Activated T-cell treated with anti-CD3 and anti-CD28 coated beads, Interleukin-2, amount 50 U/mL, for 48 hours (primary cell): ENCODE results near the gene MAPK8IP1.
"Not testable (repeated sequence)": the region's sequence is repeated elsewhere in the genome, so short reads cannot be mapped to it uniquely, and the experiment has no call there.

Source experiments
- DNase-seq, 2 experiments: peaks; one replicate each; pipeline ENCODE4 v3.0.0-alpha.2; 2020

The MAPK8IP1 gene

GRCh38 chr11:45890886-45891550, 5.6 kb downstream of the MAPK8IP1 start:
- no peak for DNase-seq

GRCh38 chr11:45892856-45893255, 7.4 kb downstream of the MAPK8IP1 start:
- no peak for DNase-seq

- DNase-seq, result no peak
Observed at GRCh38 chr11:45894555-45895247, 9.2 kb downstream of the MAPK8IP1 start.

- DNase-seq, result no peak
Observed at GRCh38 chr11:45895553-45896259, 10.3 kb downstream of the MAPK8IP1 start.

DNA sequence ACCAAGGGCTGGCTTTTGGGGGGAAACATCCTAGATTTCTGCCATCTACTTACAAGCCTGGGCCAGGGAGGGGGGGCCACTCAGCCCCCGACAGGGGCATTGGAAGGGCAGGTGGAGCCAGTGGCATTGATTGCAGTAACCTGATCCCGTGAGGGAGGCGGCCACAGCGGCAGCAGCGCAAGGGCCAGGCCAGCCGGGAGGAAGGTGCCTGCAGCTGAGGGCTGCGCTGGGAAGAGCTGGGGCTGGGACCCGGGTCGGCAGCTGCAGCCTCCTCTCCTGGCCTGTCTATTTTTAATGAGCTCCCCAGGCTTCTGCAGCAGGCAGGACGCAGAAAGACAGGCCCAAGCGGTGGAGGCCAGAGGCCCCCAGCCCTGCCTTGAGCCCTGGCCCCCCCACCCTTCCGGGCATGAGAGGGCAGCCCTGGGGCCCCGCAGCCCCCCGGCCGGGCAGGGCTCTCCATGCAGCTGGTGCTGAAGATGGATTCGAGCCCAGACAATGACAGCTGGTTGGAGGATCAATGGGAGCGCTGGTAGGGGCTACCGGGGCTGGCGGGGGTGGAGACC, 11.1 kb downstream of the MAPK8IP1 start:
- no peak for DNase-seq

DNA sequence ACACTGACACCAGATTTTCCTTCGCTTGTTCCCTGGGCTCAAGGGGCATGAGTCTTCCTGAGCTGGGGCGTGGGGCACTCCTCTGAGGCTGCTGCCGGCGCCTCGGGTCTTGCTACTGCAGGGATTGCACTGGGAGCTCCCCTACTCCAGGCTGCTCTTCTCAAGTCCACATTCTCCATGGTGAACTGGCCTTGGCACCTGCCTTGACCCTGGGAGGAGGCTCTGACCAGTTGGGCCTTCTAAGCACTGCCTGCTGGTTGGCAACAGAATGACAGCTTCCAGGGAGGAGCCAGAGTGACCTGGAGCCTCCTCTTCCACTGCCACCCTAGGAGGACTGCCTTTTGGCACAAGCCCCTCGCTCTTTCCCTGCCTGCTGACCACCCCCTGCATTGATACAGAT, 12.1 kb downstream of the MAPK8IP1 start:
- no peak for DNase-seq

GRCh38 chr11:45899086-45899447, 13.6 kb downstream of the MAPK8IP1 start:
- DNase-seq, result no peak

DNA sequence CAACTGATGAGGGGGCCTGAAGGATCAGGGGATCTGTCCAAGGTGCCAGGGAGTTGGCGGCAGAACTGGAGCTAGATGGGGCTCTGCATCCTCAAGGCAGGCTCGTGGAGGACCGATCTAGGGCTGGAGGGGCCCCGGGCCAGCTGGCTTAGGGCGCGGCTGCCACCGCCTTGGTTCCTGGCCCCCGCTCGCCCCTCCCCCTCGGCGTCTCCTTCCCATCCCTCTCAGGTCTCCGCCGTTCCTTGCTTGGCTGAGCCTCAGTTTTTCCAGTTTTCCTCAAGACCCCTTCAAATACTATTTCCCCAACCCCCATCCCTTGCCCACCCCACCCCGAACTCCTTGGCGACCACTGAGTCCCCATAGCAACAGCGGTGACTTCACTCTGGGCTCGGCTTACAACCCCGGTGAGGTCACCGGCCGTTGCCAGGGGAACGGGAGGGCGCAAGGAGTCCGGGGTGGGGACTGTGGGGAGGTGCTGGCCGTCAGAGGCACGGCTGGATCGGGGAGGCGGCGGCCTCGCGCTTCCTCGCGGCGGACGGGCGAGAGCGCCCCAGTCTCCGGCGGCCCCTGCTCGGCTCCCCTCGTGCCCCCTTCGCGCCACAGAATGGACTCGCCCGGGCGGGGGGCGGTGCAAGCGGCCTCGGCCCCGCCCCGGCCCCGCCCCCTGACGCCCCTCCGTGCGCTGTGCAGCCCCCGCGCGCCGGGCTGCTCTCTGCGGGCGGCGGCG, 14.2 kb downstream of the MAPK8IP1 start:
- DNase-seq, result peak; percentile 76 to 81

GRCh38 chr11:45900175-45900800, 14.8 kb downstream of the MAPK8IP1 start:
- DNase-seq, result not testable (repeated sequence)

DNA sequence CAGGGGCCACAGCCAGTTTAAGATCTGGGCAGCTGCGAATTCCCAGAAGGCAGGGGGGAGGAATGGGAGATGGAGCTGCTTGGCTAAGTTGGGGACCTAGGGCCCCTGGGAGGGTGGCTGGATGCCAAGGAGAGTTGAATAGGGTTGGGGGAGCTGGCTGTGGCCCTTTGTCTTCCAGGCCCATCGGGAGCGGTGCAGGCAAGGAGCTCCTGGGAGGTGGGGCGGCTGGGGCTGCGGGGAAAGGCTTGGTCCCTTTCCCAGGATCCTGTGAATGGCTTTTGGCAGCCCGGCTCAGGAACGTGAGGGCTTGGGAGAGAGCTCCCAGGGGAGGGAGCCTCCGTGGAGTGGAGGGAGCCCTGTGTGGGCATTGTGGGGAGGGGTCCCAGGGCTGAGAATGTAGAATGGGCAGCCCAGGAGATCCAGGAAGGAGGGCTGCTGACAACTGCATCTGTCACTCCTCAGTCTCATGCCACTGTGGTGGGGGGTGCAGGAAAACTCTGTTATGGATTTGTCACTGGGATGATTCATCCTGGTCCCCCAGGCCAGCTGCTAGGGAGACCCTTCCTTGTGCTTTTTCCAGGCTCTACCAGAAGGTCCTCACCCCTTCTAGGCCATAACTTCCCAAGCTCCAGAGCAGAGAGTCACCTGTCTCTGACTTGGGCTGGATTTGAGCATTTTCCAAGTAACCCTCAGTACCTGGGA, 15.6 kb downstream of the MAPK8IP1 start:
- DNase-seq, result no peak

- no peak for DNase-seq
Observed at GRCh38 chr11:45901626-45902025, 16.2 kb downstream of the MAPK8IP1 start.

GRCh38 chr11:45902452-45903380, 17.3 kb downstream of the MAPK8IP1 start:
- DNase-seq, result no peak

- no peak for DNase-seq
Observed at GRCh38 chr11:45904309-45904915, 19.0 kb downstream of the MAPK8IP1 start.

GRCh38 chr11:45905095-45905494, 19.6 kb downstream of the MAPK8IP1 start:
- no peak for DNase-seq

DNA sequence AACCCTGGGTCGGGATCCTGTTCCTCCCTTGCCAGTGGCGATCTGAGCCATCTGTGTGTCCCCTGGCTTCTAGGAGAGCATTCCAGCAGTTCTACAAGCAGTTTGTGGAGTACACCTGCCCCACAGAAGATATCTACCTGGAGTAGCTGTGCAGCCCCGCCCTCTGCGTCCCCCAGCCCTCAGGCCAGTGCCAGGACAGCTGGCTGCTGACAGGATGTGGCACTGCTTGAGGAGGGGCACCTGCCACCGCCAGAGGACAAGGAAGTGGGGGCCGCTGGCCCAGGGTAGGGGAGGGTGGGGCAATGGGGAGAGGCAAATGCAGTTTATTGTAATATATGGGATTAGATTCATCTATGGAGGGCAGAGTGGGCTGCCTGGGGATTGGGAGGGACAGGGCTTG, 20.1 kb downstream of the MAPK8IP1 start:
- DNase-seq, result not testable (repeated sequence)

- DNase-seq, result no peak
Observed at GRCh38 chr11:45906096-45906682, 20.7 kb downstream of the MAPK8IP1 start.

DNA sequence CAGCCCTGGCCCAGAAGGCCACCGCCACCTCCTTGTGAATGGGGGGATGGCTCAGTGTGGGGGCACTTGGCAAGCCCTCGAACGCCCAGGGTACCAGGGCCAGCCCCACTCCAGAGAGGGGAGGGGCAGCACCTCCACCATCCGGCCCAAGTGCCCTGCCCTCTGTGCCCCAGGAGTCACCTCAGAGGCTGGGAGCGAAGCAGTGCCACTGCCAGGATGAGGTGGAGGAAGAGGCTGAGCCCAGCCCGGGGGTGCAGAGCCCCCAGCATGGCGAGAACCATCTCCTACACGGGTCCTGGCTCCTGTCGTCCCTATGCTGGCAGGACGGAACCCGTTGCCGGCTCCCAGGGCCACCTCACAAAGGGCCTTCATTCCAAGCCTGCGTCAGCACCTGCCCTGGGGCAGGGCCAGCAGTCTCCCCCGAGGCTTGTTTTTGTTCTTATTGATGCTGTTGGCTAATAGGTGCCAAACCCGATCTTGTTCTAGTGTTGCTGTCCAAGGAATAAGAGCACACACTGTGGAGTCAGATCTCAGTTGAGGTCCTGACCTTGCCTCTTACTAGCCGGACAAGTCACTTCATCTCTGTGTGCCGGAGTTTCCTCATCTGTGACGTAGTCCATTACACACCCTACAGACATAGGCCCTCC, 21.6 kb downstream of the MAPK8IP1 start, which contains the start of gene FREY1:
TSS of gene FREY1 (minus strand) at position 307 of the 647 bp plus-strand sequence. CDS start at position 281, 26 bp downstream.
- no peak for DNase-seq

GRCh38 chr11:45907911-45908370, 22.5 kb downstream of the MAPK8IP1 start:
- no peak for DNase-seq
